Measurements from ENCODE around the gene CCDC92B.
"Not testable (repeated sequence)": the region's sequence is repeated elsewhere in the genome, so short reads cannot be mapped to it uniquely, and the experiment has no call there.

CCDC92B gene

GRCh38 chr17:2703606-2704005, 45.8 kb downstream of the CCDC92B start:
- no peak for DNase-seq (ENCODE audit: low read depth)

DNA sequence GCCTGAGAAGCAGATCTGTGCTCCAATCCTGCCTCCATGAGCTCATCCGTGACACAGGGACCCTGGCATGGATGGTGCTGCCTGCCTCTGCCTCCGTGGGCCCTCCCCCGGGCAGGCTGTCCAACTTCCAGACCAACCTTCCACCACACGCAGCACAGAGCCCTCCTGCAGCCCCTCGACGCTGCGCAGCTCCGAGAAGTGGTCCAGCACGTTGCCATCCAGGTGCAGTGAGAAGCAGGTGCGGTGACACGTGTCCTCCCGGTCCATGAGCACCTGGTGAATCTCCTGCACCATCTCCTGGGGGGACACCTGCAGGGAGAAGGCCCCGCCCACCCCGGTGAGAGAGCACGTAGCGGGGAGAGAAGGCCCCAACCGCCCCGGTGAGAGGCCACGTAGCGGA, 46.3 kb downstream of the CCDC92B start:
- DNase-seq (ENCODE audit: low read depth) = no peak

DNA sequence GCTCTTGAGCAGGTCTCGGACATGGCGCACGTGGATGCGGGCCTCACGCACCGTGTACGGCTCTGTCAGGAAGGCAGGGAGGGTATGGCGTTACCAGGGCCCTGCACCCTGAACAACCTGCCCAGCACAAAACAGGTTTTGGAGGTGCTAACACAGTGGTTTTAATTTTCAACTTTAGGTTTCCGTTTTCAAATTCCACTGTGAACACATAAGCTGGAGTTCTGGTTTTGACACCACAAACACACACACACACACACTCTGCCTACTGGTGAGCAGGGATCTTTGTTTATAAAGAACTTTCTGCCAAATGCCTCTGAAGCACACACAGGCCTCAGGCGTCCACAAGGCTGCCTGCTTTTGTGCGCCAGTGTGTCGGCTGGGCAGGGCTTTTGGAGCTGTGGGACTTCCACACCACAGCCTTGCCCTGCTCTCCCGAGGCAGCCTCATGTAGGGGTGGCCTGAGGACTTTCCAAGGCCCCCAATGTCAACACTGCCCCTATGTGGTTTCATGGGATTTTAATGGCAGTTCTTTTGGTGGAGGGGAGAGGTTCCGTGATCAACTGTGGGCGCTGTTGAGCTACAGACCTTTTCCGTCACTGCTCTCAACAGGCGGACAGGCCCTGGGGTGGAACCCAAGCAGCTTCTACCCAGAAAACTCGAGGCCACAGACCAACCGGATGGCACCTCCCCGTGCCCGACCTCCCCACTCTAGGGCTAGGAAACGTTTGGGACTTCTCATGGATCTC, 47.3 kb downstream of the CCDC92B start:
- no peak for DNase-seq (ENCODE audit: low read depth)

- no peak for DNase-seq (ENCODE audit: low read depth)
Observed at GRCh38 chr17:2701161-2701995, 48.1 kb downstream of the CCDC92B start.

DNA sequence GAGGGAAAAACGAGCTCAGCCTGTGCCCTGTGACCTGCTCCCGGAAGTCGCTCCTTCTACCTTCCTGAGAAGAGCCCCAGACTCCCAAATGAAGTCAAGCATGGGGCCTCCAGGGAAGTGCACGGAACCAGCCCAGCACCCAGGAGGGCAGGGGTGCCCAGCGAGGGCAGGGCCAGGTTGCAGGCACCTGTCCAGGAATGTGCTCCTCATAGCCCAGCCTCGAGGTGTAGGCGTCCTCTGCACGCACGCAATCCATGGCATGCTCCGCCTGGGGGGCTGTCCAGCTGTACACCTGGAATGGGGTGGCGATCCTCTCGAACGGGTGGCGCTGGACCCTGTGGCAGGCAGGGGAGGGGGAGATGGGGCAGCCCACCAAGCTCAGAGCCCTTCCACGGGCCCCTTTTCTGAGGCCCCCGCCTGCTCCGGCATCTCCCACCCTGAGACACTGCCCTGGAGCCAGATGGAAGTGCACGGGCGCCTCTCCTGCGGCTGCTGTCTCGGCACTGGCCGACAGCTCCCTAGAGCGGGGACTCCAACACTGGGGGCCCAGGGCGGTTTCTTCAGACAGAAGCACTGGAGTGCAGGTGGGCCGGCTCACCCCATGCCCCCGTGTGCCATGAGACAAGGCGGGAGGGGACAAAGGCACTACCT, 48.8 kb downstream of the CCDC92B start:
- DNase-seq (ENCODE audit: low read depth) = no peak

- no peak for DNase-seq (ENCODE audit: low read depth)
Observed at GRCh38 chr17:2700030-2700490, 49.4 kb downstream of the CCDC92B start.

DNA sequence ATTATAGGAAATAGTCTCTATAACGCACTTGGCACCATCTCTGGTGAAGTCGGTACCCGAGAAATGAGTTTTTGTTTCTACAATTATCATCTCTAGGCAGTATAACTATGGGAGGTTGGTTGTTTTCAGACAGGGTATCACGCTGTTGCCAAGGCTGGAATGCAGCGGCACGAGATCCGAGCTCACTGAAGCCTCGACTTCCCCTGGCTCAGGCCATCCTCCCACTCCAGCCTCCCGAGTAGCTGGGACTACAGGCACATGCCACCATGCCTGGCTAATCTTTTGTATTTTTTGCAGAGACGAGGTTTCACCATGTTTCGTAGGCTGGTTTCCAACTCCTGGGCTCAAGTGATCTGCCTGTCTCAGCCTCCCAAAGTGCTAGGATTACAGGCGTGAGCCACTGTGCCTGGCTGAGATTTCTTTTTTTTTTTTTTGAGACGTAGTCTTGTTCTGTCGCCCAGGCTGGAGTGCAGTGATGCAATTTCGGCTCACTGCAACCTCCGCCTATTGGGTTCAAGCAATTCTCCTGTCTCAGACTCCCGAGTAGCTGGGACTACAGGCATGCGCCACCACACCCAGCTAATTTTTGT, 50.1 kb downstream of the CCDC92B start:
- DNase-seq (ENCODE audit: low read depth) = not testable (repeated sequence)

- no peak for DNase-seq (ENCODE audit: low read depth)
Observed at GRCh38 chr17:2697611-2698162, 51.8 kb downstream of the CCDC92B start.

DNA sequence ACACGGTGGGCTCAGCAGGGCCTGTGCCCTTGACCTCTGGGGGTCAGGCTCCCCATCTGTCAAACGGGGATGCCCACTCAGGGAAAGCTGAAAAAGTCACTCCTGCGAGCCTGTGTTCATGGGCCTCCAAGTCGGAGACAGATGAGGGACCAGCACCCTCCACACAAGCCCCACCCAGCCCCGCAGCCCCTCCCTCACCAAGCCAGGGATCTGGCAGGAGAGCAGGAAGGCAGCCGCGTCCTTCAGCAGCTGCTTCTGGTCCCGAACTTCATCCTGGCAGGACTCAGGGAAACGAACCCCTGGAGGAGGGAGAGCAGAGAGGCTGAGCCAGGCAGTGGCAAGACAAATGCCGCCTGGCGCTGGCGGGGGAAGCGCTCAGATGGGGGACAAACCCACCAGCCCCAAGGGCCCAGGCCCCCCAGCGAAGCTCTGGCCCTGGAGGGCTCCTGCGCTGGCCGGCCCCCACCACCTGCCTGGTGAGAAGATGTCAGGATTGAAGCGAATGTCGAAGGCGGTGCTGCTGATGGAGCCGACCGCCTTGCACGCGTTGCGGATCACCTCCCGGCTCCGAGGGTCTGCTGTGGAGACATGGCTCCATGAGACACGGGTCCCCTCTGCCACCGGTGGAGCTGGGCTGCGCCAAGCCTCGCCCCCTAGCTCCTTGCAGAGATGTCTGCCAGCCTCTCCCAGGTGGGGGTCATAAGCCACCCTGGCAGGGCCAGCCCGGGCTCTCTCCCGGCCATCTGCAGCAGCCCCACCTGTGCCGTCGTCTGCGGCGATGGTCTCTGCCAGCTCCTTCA, 53.3 kb downstream of the CCDC92B start:
- no peak for DNase-seq (ENCODE audit: low read depth)

- no peak for DNase-seq (ENCODE audit: low read depth)
Observed at GRCh38 chr17:2695243-2695960, 54.0 kb downstream of the CCDC92B start.

DNA sequence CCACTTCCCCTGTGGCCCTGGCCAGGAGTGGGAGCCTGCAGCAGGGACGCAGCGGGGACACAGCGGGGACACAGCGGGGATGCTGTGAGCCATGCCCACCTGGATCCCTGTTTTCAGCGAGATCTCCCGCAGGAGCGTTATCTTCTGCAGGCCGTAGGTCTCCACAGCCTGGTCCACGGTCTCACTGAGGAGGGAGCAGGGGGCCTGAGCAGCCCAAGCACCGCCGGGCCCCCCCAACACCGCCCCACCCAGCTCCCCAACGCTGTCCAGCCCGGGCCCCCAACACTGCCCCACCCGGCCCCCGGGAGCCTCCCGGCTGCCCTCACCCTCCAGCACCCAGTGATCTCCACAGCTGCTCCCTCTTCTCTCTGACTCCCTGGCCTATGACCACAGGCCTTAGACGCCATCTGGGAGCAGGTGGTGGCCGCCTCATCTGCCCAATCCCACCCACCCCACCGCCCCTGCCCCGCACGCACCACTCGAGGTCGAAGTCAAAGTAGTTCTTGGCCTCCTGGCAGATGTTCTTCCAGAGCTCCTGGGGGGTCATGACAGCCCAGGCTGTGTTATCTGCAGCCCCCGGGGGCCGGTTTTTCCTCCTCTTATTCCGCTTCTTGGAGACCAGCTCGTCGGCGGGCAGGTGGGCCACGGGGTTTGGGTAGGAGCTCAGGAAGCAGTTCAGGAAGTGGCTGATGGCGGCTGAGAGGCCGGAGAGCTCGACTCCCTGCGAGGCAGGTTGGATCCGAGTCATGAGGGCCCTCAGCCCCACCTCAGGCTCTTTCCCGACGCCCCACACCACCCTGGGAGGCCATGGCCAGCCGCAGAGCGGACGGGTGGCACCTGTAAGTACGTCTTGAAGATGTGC, 54.8 kb downstream of the CCDC92B start:
- DNase-seq (ENCODE audit: low read depth) = no peak

DNA sequence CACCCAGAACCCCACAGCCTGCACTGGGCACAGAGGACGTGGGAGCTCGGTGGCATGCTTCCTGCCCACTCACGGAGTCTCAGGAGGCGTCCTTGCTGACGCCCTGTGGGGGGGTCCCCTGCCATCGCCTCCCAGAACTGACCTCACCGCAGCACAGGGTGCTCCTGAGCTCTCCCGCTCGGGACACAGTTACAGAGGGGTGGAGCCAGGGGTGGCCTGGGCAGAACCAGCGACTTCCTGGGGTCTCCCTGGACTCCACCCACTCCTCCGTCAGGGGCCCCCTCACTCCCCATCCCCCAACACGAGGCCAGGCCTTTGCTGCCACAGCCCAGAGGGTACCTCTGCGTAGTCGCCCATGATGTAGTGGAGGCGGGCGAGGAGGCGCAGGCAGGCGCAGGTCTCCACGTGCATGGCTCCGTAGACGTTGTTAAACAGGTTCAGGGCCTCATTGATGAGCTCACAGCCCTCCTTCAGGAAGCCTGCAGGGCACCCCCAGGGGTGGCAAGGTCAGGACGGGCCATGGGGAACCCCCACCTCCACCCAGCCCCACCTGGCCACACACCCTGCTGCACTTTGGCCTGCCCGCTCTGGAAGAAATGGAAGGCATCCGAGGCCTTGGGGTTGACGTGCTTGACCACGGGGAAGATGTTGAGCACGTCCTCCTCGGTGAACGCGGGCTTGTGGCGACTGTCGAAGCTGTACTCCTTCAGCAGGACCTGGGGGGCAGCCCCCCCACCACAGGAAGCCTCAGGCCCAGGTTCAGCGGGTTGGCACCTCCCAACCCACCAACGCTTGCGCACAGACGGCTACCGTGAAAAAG, 55.7 kb downstream of the CCDC92B start:
- DNase-seq (ENCODE audit: low read depth) = no peak

DNA sequence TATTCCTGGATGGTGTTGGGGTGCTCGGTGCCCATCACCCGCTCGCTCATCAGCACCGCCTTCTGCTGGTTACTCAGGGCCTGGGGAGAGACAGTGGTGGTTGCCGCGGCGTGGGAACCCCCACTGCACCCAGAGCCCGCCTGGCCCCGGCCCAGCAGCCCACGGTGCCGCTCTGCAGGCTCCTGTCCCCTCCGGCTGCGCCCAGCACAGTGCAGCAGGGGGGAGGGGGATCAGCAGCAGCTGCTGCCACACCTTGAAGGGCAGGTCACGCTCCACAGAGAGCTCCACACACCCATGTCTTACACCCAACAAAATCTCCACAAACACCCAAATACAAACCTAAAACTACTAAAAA, 56.7 kb downstream of the CCDC92B start:
- no peak for DNase-seq (ENCODE audit: low read depth)

DNA sequence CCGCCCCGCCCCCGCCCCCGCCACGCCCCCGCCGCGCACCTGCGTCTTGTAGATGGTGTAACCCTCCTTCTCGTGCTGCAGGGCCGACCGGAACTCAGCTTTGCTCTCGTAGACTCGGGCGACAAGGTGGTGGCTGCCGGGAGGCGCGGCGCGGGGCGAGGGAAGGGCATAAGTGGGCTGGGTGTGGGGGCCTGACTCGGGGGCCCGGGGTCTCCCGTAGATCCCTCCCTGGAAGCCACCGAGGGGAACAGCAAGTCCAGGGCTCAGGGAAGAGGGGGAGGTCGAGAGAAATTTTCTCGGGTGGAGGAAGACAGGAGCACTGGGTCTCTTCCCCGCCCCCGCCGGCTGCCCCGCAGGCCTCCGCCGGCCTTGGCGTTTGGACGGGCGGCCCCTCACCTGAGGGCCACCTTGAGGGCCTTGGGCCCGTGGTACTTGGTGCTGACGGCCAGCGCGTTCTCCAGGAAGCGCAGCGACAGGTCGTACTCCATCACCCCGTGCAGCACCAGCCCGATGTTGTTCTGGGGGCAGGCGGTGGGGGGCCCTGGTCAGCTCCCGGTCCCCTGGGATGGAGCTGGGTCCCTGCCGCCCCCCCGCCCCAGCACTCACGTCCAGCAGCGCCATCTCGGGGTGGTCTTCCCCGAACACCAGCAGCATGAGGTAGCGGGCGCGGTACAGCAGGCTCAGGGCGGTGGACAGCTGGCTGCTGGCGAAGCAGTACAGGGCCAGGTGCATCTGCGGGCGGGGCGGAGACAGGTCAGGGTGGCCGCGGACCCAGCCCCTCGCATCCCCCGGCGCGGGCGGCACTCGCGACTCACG, 57.3 kb downstream of the CCDC92B start:
- no peak for DNase-seq (ENCODE audit: low read depth)

DNA sequence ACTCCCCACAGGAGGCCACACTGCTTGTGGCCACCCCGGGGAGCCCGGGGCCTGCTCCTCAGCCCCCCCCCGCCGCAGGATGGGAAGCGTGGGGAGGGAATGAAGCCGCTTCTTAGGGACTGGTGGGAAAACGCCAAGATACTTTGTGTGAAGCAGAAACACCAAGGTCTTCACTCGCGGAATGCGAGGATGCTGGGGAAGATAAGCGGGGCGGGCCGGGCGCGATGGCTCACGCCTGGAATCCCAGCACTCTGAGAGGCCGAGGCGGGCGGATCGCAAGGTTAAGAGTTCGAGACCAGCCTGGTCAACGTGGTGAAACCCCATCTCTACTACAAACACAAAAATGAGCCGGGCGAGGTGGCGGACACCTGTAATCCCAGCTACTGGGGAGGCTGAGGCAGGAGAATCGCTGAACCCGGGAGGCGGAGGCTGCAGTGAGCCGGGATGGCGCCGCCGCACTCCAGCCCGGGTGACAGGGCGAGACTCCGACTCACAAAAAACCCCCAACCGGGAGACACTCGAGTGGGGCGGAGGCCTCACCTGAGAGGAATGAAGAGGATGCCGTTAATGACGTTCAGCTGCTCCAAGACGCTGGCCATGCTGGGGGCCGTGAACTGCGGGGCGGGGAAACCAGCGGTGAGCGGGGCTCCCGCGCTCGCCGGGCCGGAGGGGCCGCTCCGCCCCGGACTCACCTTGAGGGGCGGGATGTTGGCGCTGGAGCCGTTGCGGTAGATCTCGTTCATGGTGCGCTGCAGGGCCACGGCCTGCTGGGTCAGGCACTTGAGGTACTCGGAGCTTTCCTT, 58.2 kb downstream of the CCDC92B start:
- DNase-seq (ENCODE audit: low read depth) = no peak

- no peak for DNase-seq (ENCODE audit: low read depth)
Observed at GRCh38 chr17:2690165-2691068, 59.0 kb downstream of the CCDC92B start.
